ENCODE results near the gene PDE4D.

The PDE4D gene

DNA sequence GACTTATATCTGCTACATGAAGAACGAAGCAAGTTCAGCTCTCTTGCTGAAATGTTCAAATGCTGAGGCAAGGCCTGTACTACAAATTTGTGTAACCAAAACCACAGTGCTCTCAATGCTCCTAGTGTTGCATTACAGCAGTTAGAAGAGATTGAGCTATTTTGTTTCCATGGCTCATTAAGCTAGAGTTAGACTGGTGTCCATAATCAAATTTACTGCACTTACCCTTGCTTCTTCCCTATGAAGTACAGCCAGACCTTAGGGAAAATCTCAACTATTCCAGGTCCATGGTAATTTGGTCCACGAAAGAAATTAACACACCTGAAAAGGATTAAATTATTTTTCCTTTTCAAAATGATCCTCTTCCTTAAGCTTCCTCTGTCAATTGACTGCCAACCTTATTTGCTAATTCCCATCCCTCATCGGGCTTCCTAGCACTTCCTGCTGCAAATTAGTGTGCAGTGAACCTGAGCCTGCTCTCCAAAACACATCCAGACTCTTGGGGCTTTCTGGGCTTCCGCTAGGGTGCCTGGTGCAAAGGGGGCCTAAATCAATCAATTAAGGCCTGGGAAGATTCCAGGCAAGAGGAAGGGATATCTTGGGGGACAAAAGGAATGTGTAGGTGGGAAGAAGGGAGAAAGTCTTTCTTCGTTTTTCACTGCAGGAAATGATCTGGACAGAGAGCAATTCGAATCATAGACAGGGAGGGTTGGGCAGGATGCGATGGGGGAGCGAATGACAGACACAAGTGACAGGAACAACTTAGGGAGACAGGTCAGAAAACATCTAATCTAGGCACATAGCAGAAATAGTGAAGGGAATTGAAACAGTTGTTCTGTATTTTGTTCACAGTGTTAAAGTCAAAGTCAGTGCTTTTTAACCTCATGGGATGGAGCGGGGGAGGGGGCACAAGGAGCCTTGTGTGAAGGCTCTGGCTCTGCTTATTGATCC lies 768.2 kb downstream of the PDE4D start:
- DNase-seq, result no peak

DNA sequence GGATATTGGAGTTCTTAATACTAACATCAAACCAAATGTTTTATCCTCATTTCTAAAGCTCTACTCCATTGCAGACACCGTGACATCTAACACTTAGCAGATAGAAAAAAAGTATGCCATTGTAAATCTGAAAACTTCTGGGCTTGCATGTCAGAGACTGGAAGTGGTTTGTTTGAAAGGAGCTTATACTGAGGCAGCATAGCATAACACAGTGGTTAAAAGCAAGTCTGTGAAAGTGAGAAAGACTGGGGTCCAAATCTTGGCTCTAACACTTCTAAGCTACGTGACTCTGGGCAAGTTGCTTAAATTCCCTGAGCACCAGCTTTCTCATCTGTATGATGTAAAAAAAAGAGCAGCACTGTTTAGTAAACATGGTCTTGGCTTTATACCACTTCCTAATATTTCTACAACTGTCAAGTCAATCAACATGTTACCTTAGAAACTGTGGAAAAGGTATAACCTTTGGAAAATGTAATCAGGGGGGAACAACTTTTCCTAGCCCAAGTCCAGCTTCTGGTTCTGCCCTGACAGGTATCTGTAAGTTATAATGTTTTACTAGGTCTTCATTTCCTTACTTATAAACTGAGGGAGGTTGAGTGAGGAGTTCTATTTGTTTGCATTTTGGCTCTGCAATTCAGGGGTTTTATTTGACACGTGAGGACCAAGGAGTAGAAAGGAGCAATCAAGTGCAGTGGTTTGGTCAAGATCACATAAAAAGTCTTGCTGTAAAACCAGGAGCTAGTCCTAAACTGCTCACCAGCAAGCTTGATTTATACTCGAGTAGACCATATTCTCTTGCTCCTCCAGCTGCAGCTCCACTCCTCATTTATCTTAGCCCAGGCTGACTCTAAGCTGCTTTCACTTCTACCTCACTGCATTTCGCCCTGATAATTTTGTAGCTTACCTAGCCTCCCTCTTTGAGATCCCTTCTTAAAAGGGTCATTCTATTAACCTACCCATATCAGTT lies 769.6 kb downstream of the PDE4D start:
- DNase-seq, result no peak

DNA sequence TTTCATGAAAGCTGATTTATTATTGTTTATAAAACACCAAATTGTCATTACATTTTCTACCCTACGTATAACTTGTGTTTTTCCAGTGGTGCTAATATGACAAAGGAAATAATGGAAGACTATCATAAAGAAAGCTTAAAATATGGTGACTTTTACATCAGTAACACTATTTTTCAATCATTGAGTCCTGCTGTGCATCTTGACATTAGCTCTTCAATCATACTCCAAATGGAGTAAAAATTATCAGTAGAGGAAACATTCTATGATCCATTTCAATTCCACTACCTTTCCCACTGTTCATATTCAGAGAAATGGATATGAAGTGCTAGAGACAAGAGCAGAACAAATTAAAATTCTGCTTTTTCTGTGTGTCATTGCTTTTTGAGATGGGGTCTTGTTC lies 774.0 kb downstream of the PDE4D start:
- no peak for DNase-seq

DNA sequence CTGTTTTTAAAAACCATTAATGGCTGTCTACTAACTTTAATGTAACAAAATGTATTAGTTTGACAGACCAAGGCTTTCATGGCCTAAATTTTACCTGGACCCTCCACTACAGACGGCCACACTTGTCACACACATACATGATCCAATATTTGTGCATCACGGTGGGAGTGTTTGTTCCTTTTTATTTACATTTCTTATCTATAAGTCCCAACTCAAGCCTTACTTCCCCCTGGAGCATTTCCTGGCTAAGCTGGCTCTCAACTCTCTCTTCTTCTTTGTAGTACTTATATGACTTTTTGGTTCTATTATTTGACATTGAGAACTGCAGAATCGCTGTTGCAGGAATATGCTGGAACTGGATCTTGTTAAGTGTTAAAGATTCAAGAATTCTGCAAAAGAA lies 776.2 kb downstream of the PDE4D start:
- DNase-seq, result no peak

DNA sequence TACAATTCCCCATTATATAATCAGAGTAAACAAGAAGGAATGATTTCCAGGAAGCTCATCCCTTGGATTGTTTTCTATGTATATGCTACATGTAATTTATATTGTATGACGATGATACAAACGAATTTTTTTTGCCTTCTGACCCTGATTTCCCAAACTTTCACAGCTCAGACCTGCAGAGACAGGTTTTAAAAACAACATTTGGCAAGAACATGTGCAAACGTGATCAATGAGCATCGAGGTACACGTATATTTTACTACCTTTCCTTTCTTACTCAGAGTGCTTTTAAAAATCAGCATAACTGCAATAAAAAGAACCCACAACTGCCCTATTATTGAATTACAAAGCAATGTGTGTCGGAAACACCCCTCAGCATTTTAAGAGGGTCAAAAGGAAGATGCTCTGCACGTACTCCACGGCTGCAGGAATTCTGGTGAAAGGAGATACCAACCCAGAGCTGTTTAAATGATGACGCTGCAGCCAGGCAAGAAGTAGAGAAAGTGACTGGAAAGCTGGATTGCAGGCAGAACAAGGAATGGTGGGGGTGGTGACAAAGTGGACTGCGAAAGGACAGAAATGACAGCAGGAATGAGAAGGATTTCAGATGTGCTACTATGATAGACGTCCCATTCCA lies 777.2 kb downstream of the PDE4D start:
- DNase-seq, result no peak

DNA sequence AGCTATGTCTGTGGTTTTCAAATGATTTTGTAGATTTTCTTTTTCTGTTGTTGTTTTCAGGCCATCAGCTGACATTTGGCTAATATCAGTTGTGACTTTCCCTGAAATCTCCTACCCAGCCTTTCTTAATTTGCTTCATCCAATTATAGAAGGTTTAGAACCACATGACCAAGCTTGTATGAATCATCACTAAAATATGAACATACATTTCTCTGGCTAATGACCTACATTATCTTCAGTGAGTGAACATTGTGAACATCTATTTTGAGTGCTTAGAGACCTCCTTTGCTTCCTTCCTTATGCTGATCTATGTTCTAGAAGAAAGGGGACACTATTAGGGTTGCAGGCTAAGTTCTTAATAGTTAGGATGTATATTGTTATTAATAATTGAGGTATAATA lies 778.2 kb downstream of the PDE4D start:
- no peak for DNase-seq

DNA sequence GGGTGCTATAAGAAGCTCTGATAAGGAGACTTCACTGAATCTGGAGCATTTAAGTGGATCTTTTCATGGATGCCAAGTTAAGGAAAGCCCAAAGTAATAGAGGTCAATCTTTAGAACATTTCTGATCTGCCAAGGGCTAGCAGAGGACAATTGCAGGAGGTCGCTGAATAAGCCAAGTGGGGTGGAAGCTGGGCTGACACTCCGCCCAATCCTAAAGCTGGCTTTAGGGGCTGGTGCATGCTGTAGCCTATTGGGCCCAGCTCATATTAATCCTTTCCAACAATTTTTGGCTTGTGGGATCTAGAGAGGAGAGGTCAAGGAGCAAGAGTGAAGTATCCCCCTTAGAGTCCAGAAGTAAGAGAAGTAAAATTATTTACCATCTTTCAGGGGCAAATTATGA lies 784.1 kb downstream of the PDE4D start:
- no peak for DNase-seq

DNA sequence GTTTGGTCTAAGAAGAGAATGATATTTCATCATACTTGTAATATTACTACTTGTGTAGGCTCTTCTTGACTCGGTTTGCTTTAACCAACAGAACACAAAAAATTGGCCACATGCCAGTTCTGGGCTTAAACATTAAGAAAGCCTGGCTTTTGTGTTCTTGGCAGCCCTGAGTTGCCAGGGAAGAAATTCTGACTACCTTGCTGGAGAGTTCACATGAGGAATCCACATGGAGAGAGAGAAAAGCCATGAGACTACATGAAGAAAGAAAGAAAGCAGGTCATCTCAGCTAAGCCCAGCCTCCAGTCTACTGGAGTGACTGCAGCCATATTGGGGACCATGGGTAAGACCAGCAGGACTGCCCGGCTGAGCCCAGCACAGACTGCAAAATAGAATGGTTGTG lies 785.8 kb downstream of the PDE4D start:
- no peak for DNase-seq

DNA sequence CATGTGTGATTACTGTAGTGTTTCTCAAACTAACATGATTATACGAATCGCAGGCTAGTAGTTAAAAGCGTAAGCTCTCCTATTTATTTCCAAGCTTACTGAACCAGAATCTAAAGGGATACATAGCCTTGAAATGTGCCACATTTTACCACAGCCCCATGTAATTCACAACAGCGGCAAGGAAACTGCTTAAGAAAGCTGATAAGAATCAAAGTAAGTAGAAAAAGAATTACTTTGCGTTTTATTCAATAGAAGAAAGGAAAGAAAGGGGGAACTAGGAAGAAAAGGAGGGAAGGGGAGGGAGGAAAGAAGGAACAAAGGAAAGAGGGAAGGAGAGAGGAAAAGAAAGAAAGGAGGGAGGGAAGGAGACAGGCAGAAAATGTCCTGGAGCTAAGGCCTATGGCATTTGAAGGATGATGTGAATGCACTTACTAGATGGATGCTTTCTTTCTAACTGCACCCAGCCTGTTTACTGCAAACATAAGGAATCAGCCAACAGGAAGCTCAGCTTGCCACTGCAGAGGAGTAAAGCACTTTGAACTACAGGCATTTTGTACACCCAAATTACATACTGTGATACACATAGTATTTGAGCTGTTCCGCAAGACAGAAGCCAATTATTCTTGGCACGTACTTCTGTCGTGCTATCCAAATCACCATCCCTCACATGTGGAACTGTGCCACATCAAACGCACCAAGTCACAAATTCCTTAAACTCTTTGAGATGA lies 789.0 kb downstream of the PDE4D start:
- no peak for DNase-seq

DNA sequence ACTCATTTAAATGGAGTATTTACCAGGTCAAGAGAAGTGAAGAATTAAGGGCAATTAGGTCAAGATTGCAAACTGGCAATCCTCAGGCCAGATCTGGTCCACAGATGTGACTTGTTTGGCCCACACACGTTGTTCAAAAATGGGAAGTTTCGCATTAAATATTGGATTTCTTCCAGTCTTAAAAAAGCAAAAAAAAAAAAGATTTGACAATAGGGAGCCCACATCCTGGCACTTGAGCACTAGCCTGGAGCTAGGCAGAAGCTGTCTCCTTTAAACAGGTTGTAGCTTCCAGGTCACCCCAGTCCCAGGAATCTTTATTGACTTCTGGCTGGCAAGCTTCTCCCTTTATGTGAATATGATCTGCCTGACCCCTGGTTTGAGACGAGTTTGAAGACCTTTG lies 790.2 kb downstream of the PDE4D start:
- DNase-seq, result no peak

DNA sequence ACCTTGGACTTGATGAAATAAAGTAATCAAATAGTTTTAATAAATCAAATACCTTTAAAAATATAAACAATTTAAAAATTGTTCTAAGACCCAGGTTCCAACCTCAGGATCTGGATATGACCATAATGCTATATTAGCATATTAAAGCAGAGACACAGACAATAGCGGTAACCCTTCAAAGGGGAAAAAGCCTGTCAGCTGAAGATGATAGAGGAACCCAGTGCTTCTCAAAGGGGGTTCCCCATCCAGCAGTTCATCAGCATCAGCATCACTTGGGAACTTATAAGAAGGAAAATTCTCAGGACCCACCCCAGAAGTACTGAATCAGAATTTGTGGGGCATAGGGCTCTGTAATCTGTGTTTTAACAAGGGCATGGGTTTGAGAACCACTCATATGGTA lies 791.1 kb downstream of the PDE4D start:
- DNase-seq, result no peak

DNA sequence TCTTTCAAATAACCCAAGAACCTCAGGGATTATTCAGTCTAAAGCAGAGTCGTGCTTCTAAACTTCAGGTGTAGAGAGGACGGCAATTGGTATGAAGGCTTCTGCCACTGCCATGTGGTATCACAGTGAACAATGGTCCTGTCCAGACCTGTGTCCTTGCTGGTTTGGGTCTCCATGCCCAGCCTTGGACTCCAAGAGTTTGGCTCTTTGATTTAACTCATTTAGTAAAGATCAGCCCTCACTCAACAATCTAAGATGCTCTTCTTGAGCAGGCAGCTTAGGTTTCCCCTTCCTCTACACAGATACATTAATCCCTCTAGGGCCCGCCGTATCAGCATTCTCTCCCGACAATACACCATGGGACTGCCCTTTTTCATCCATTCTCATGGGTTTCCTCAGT lies 792.7 kb downstream of the PDE4D start:
- DNase-seq, result no peak

DNA sequence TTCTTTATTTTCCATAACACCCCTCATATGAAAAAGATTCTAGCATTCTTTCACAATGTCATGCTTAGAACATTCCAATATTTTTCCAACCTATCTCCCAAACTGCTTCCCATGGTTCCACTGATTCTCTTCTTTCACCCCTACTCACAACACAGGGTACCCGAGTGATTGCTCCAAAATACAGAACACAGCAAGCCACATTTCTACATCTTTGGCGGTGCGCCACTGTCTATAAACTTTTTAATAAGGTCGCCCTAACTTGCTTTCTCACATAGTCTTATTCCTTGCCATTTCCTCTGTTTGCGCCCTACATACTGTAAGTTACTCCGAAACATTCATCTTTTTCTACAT lies 793.6 kb downstream of the PDE4D start:
- DNase-seq, result no peak

DNA sequence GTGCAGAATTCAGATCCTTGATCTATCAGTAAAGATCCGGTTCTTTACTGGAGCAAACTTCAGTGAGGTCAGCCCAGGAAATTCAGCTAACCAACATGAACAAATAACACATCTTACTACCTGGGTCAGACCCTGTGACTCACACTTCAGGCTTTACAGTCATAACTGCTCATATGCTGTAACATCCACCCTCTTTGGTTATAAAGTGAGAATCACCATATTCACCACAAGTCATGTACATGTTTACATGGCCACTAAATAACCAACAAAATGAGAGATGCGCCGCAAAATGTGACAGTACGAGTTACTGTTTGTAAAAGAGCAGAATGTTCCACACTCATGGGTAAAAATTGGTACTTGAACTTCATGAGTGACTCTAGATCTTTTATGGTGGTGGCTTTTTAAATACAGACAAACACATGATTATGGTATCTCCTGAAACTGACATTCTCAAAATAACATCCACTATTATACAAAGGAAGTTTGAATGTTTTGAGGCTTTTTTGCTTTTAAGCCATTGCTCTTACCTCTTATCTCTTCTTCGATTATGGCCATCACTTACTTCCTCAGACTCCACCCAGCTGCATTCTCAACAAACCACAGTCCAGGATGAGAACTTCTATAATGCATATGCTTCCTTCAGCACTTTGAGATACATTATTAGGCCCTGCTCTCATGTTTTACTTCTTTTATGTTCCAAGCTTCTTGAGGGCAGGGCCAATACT lies 794.1 kb downstream of the PDE4D start:
- no peak for DNase-seq

DNA sequence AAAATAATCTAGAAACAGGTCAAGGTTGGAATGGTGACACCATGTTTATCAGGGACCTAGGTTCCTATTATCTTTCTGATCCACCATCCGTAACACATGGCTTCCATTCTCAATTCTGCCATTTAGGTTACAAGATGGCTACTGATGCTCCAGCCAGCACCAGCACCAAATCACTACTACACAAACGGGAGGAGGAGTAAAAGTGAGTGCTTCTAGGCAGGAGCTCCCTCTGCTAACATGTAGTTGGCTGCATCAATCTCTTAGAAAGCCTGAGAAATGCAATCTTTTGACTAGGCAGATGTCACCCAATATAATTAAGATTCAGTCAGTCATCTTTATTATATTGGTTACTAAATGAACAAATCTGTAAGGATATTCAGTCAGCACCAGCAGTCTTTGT lies 794.8 kb downstream of the PDE4D start:
- DNase-seq, result no peak

DNA sequence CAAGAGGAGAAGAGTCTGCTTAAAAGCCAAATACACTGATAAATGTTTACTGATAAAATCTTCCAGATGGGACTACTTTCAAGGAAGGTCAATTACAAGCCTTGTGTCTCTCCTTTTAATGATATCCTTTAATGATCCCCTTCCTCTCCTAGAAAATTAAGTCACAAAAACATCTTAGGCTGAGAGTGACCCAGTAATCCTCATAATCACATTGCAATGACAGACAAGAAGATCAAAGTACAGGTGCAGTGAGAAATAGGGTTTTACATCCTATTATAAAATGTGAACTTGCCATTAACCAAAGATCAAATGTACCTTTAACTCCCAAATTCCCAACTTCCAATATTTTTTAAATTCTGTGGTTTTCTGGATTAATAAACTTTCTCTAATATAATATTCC lies 795.8 kb downstream of the PDE4D start:
- DNase-seq, result no peak

DNA sequence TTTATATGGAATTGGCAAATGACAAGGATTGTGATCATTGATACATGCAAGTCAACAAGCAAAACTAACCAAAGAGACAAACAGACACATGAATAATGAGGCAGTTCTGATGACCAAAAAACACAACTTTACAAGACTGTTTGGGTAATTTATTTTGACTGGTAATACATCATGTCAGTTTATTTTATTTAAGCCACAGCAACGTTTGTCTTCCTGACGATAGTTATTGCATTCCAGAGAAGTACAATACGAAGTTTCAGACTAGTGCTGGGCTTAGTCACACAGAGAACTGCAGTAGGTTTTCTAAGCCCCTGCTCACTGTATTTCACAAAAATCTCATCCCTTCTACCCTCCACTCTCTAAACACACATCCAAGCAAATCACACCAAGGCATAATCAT lies 796.4 kb downstream of the PDE4D start:
- no peak for DNase-seq

DNA sequence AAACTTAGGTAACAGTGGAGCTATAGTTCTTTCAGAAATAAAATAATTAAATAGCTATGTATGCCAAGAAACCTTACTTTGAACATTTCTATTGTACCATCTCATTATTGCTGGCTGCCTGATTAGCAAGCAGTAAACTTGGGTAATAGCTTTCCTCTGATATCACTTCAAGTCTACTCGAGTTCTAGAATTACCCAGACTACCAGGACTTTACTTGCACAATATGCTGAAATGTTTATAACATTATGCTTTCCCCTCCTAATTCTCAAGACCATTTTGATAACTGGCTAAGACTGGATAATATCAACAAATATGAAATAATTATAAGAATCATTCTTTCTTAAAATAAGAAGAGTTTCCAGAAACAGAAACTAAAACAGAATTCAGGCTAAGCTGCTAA lies 798.0 kb downstream of the PDE4D start:
- no peak for DNase-seq

DNA sequence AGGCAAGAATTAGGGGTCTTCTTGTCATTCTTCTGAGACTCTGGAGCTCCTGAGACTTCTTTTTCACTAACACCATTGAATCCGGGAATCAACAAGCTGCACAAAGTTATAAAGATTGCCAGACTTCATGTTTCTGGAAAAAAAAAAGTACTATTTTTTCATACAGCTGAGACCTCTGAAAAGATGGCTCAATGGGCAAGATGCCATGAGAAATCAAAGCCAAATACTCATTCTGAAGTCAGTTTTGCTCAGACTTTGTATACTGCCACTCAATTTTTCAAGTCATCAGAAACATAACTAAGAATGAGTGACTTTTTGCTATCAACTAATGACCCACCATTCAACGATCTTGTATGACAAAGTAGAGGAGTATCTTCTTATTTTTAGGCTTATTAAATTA lies 798.7 kb downstream of the PDE4D start:
- DNase-seq, result no peak

DNA sequence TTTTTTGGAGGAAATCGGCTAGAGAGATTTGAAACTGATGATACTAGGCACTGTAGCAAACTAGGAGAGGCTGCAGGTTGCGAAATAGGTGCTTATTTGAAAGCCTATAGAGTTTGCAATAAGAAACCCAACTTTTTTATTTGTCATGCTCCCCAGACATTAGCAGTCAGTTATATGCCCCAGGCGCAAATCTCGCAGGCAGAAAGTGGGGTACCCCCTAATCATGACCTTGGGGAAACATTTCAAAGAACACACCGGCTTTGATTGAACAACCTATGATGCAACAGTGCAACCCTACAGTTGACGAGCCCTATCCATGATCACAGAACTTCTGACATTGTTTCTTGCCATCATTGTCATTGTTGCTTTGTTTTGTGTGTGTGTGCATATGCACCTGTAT lies 800.2 kb downstream of the PDE4D start:
- no peak for DNase-seq

DNA sequence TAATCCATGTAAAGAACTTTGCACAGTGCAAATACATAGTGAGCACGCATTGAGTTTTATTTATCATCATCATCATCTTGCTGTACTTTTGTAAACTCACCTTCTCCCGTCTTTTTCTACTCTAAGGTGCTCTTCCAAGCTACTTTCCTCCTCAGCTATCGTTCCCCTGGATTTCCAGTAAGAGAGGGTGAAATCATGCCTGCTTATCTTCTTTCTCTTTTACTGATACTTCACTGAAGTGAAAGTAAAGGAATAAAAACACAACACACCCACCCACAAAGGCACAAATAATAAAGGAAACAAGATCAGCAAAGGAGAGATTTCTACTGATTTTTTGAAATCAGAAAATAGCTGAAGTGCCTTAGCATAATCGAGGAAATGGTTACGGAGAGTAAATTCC lies 800.8 kb downstream of the PDE4D start:
- DNase-seq, result no peak

DNA sequence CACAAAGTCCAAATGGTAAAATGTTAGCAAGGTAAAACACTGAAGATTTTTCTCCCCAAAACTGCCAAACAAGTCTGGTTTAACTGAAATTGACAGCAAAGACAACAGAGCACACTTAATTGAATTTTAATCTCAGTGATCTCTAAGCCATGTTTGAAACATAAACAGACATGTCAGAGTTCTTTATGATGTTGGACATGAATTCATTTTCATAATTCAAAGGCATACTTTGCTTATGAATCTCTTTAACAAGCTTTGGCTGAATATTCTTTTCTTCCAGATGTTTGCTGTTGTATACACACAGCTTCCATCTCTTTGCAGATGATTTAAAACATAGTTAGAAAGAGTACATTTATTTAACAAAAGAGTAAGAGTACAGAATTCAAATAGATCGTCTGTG lies 801.6 kb downstream of the PDE4D start:
- no peak for DNase-seq
